ENCODE data around the gene SLCO3A1. TPM values are rescaled to one million over a fixed set of nuclear protein-coding genes. Genes with fewer than 3 reads are reported as not detected.
A peak's percentile ranks its signal among the peaks of the same experiment; 100 is the strongest.

Gene SLCO3A1
- total RNA-seq, 1 donor from 2014 or later: 65.8 TPM

DNA sequence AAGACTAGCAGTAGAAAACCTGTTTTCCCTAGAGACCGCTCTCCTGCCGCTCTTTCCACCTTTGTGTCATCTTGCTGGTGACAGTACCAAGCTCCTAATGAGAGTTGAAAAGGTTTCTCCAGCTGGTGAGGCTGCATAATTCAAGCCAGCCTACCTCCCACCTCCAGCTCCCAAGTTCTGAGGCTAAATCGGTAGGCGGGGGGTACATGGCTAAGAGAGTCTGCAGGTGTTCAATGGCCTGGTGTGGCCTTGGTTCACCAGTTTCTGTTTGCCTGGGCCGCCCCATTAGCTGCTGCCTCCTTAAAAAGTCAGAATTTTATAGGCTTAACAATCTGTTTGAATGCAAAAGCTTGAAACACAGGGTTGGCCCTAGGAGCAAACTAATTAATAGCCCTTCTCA lies 262.8 kb downstream of the SLCO3A1 start:
- Histone ChIP-seq H3K4me3 (no peak overlapping the region), H3K27ac (no peak overlapping the region), H3K36me3 (no peaks in the 10 kb centered on the region), H3K4me1 (peaks cover 43% of the 10 kb centered on the region), H3K27me3 (no peaks in the 10 kb centered on the region), H3K9me3 (no peaks in the 10 kb centered on the region)
- no peak for TF ChIP-seq POLR2AphosphoS5 (IDR thresholded peaks at IDR 0.05; ENCODE audit: insufficient read depth in 1 of 2, low read depth in 1 of 2)
- no peak for TF ChIP-seq POLR2A (IDR thresholded peaks at IDR 0.05)
- intact Hi-C loops (cut with DNase I): no loop called here
- DNase-seq (ENCODE audit: extremely low spot score in 2 of 2): no peak

DNA sequence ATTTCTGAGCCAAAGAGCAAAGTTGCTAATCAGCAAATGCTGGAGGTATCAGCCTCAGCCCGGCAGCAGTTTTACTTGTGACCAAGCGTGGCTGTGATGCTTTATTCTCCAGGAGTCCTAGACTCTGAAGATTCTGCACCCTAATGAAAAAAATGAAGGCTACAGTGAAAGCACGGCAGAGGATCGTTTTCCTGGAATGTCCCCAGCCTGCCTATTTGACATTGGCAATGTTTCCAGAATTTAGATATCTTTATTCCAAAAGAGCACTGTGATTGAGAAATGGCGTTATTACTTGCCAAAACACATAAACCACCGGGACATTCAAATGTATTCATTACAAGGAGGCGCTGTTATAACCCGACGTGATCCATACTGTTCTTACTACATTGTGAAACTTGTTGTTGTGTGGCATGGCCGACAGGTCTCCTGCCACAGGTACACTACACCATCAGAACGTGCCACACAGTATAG lies 263.8 kb downstream of the SLCO3A1 start:
- Histone ChIP-seq H3K4me3 (no peak overlapping the region), H3K36me3 (peaks cover 0 to 5% of the 10 kb centered on the region in 2 donors), H3K9me3 (no peaks in the 10 kb centered on the region), H3K27me3 (no peaks in the 10 kb centered on the region), H3K4me1 (peaks cover 35% of the 10 kb centered on the region), H3K27ac (no peak overlapping the region)
- no peak for DNase-seq (ENCODE audit: extremely low spot score in 2 of 2)
- no peak for TF ChIP-seq POLR2A (IDR thresholded peaks at IDR 0.05)
- TF ChIP-seq POLR2AphosphoS5 (IDR thresholded peaks at IDR 0.05; ENCODE audit: insufficient read depth in 1 of 2, low read depth in 1 of 2): peak in 1 of 2 donors; percentile 17
- intact Hi-C loops (cut with DNase I): no loop called here

DNA sequence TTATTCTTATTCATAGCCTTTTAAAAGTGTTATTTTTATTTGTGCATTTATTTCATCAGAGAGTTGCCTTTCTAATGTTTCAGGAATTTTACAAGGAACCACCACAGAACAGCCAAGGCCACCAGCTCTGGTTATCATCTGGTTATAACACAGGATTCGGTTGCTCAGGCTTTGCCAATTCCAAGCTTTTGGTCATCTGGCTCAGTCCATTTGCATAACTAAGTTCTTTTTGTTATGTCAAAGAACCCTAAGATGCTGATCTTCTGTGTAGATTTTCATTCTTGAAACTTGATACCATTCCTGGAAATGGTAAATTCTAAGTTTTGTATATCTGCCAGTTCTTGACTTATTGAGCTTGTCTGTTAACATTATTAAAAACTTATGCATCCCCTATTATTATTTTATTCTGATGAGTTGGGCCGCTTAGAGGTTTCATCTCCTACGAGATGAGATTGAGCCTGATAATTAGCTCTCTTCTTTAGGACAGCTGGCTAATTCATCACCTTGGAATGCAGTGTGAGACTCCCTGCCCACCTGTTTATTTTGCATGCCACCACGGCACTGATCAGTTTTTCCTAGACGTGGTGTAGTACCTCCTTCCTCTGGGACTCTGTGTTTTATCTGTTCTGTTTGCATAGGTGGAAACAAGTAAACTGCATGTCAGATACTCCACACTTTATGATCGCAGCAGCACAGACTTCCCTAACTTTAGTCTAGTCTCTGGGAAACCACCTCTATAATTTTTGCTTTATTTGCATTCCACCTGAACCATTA lies 264.8 kb downstream of the SLCO3A1 start:
- no peak for TF ChIP-seq POLR2AphosphoS5 (IDR thresholded peaks at IDR 0.05; ENCODE audit: insufficient read depth in 1 of 2, low read depth in 1 of 2)
- TF ChIP-seq, protein P1, sequence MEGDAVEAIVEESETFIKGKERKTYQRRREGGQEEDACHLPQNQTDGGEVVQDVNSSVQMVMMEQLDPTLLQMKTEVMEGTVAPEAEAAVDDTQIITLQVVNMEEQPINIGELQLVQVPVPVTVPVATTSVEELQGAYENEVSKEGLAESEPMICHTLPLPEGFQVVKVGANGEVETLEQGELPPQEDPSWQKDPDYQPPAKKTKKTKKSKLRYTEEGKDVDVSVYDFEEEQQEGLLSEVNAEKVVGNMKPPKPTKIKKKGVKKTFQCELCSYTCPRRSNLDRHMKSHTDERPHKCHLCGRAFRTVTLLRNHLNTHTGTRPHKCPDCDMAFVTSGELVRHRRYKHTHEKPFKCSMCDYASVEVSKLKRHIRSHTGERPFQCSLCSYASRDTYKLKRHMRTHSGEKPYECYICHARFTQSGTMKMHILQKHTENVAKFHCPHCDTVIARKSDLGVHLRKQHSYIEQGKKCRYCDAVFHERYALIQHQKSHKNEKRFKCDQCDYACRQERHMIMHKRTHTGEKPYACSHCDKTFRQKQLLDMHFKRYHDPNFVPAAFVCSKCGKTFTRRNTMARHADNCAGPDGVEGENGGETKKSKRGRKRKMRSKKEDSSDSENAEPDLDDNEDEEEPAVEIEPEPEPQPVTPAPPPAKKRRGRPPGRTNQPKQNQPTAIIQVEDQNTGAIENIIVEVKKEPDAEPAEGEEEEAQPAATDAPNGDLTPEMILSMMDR (IDR thresholded peaks at IDR 0.05): no peak
- TF ChIP-seq POLR2A (IDR thresholded peaks at IDR 0.05): no peak

DNA sequence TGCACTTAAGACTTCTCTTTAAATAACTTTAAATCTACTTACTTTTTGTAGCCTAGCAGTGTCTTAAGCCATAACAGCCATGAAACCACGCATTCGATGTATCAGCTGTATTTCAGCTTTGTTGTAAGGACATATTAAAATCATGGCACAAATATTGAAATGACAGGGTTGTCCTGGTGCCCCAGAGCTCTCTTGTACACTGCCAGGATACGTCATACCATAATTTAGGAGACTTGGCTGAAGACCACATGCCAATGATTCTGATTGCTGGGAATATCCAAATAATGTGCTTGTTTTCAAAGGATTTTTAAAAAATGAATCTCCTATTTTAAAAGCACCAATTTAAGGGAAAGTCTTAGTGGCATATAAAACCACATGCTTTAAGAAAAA lies 265.4 kb downstream of the SLCO3A1 start:
- Histone ChIP-seq H3K4me3 (no peak overlapping the region), H3K27me3 (no peaks in the 10 kb centered on the region), H3K27ac (no peak overlapping the region), H3K36me3 (peaks cover 0 to 11% of the 10 kb centered on the region in 2 donors), H3K9me3 (no peaks in the 10 kb centered on the region), H3K4me1 (peaks cover 31% of the 10 kb centered on the region)
- intact Hi-C loops (cut with DNase I): no loop called here
- DNase-seq (ENCODE audit: extremely low spot score in 2 of 2): no peak
- TF ChIP-seq POLR2A (IDR thresholded peaks at IDR 0.05) (no peak), POLR2AphosphoS5 (IDR thresholded peaks at IDR 0.05; ENCODE audit: insufficient read depth in 1 of 2, low read depth in 1 of 2) (no peak)
- TF ChIP-seq, protein P1 (IDR thresholded peaks at IDR 0.05): no peak

More for the DNA sequence above, 264.8 kb downstream of the SLCO3A1 start:
- Histone ChIP-seq H3K4me3 (no peak overlapping the region), H3K4me1 (peaks cover 31% of the 10 kb centered on the region), H3K27ac (no peak overlapping the region), H3K9me3 (no peaks in the 10 kb centered on the region), H3K36me3 (peaks cover 0 to 9% of the 10 kb centered on the region in 2 donors), H3K27me3 (no peaks in the 10 kb centered on the region)
- DNase-seq (ENCODE audit: extremely low spot score in 2 of 2): no peak
- intact Hi-C loops (cut with DNase I): no loop called here

DNA sequence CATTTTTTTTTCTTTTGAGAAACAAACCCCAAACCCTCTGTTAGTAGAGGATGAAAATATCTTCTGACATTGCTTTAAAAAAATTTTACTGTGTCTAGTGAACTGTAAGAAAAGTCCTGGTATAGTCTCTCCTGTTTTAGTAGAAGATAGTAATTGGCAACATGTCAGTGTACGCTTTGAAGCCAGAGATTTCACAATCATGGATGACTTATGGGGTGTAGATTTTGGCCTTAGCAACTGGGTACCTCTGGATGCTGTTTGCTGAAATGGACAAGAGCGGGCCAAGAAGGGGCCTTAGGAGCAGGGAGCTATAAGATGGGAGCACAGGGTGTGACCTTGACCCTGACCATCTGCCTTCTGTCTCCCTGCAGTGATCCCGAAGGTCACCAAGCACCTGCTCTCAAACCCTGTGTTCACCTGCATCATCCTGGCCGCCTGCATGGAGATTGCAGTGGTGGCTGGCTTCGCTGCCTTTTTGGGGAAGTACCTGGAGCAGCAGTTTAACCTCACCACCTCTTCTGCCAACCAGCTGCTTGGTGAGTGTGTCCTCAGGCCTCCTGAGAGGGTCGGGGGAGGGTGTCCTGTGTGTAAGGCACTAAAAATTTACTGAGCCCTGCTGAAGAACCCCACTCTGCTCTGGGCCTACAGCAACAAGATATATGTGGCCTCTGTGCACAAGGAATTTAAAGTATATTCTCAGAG lies 266.7 kb downstream of the SLCO3A1 start:
- TF ChIP-seq, protein P1 (IDR thresholded peaks at IDR 0.05): no peak
- TF ChIP-seq POLR2A (IDR thresholded peaks at IDR 0.05): no peak
- no peak for TF ChIP-seq POLR2AphosphoS5 (IDR thresholded peaks at IDR 0.05; ENCODE audit: insufficient read depth in 1 of 2, low read depth in 1 of 2)

More for the DNA sequence above, 266.7 kb downstream of the SLCO3A1 start:
- no peak overlapping the region for H3K4me3 ChIP-seq
- no peak overlapping the region for H3K27ac ChIP-seq
- intact Hi-C loops (cut with DNase I): no loop called here
- no peaks in the 10 kb centered on the region for H3K27me3 ChIP-seq
- no peak for DNase-seq (ENCODE audit: extremely low spot score in 2 of 2)
- peaks cover 0 to 18% of the 10 kb centered on the region in 2 donors for H3K36me3 ChIP-seq
- no peaks in the 10 kb centered on the region for H3K9me3 ChIP-seq
- H3K4me1 ChIP-seq: peaks cover 31% of the 10 kb centered on the region
